ENCODE data around the gene SNX19. TPM values are rescaled to one million over a fixed set of nuclear protein-coding genes. Genes with fewer than 3 reads are reported as not detected.

Gene SNX19
- polyA plus RNA-seq, 1 donor from 2014 or later, result 25.1 TPM

DNA sequence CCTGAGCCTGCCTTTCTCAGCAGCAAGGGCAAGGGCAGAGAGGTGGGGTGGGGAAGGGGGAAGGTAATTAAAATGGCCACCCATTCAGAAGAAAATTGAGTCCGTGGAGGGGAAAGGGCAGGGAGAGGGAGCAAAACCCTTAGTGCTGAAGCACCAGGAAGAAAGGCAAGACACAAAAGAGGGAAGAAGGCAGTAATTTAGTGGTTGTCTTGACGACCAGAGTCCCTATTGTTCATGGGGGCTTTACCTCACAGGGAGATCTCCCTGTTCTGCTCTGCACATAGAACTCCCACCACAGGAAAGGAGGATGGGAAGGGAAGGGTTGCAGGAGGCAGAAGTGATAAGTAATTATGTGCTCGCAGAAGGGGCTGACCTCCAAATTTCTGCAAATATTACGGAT is 23.4 kb downstream of the SNX19 start:
- Mint-ChIP-seq H3K4me3 (no peak overlapping the region), H3K27me3 (no peaks in the 10 kb centered on the region), H3K4me1 (peaks cover 0 to 7% (median 5%) of the 10 kb centered on the region in 3 donors), H3K9me3 (no peaks in the 10 kb centered on the region), H3K36me3 (peaks cover 7% of the 10 kb centered on the region), H3K27ac (no peak overlapping the region)

DNA sequence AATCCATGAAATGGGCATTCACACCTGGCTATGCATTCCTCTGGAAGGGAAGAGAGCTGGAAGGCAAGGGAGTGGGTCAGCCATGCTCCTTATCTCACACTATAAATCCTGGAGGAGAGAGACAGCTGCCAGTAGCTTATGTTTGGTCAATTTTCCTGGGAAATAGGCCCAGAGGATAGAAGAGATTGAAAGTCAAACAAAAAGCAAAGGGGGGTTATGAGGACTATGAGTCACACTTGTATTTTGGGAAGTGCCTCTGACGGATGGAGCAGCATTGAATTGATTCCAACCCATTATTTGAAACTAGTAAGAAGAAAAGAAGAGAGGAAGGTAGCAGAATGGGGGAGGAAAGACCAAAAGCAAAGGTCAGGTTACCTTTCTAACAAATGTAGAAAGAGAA is 25.0 kb downstream of the SNX19 start:
- peaks cover 7% of the 10 kb centered on the region for H3K36me3 Mint-ChIP-seq
- peaks cover 0 to 7% (median 5%) of the 10 kb centered on the region in 3 donors for H3K4me1 Mint-ChIP-seq
- no peaks in the 10 kb centered on the region for H3K9me3 Mint-ChIP-seq
- H3K4me3 Mint-ChIP-seq, result no peak overlapping the region
- no peak overlapping the region for H3K27ac Mint-ChIP-seq
- H3K27me3 Mint-ChIP-seq, result no peaks in the 10 kb centered on the region

DNA sequence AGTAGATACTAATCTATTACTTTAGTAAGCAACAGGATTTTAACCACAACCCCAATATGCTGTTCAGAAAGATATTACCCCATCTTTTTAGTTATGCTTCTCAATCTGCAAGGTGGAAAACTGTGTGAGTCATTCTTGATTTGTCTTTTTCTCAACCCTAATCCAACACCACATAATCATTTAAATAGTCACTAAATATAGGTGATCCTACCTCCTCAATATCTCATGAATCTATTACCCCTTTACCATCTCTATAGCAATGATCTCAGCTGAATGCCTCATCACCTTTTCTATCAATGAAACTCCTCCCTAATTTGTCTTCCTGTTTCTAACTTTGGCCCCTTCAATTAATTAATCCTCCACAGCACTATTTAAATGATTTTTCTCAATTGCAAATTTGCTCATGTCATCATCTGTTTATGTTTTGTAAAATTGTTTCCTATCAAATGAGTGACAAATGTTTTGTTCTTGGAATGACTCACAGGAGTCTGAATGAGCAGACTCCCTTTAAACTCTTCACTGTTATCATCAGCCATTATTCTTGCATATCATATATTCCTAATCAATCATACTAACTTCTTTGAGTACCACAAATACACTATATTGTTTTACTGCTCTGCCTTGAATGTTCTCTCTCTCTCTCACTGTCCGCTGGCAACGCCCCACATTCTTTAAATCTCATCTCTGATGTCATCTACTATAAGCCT is 26.1 kb downstream of the SNX19 start:
- peaks cover 5% of the 10 kb centered on the region for H3K36me3 Mint-ChIP-seq
- H3K27ac Mint-ChIP-seq, result no peak overlapping the region

DNA sequence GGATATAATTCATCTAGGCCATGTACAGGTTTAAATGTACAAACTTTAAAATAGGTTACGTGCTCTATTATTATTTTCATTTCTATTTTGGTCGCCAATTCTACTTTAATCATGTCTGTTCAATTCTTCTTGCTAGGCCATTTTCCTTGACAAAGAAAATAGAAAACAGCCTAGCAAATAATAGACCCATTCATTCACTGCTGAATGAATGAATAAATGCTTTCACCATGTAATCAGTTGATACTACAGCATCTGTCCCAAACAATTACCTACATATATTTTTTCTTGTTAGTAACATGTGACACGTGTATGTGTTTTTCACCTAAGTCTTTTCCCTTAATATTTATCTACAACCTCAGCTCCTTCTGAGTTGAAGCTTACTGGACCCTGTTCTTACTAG is 27.5 kb downstream of the SNX19 start:
- H3K36me3 Mint-ChIP-seq, result peaks cover 4% of the 10 kb centered on the region
- no peaks in the 10 kb centered on the region for H3K27me3 Mint-ChIP-seq
- H3K4me1 Mint-ChIP-seq, result no peaks in the 10 kb centered on the region
- no peak overlapping the region for H3K27ac Mint-ChIP-seq
- no peak overlapping the region for H3K4me3 Mint-ChIP-seq
- H3K9me3 Mint-ChIP-seq, result no peaks in the 10 kb centered on the region

More for the DNA sequence above, 26.1 kb downstream of the SNX19 start:
- Mint-ChIP-seq H3K9me3 (no peaks in the 10 kb centered on the region), H3K4me1 (peaks cover 0 to 7% (median 5%) of the 10 kb centered on the region in 3 donors), H3K4me3 (no peak overlapping the region), H3K27me3 (no peaks in the 10 kb centered on the region)

DNA sequence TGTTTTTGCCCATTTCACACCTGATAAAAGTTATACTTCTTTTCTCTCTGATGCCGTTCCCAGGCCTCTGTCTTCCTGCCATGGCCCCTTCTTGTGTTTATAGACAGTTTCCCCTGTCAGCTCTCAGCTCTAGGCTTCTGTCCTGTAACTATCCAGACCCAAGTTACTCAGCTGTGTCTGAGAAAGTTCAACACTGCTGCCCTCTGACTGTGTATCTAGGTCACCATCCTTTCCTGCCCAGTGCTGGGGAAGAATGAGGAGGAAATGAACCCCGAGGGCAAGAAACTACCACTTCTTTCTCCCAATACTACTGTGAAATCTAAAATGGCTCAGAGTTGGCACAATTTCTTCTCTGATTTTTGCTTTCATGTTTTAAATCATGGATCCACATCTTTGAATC is 29.6 kb downstream of the SNX19 start:
- Mint-ChIP-seq H3K4me1 (no peaks in the 10 kb centered on the region), H3K27me3 (no peaks in the 10 kb centered on the region), H3K36me3 (no peaks in the 10 kb centered on the region), H3K4me3 (no peak overlapping the region), H3K9me3 (no peaks in the 10 kb centered on the region), H3K27ac (no peak overlapping the region)

DNA sequence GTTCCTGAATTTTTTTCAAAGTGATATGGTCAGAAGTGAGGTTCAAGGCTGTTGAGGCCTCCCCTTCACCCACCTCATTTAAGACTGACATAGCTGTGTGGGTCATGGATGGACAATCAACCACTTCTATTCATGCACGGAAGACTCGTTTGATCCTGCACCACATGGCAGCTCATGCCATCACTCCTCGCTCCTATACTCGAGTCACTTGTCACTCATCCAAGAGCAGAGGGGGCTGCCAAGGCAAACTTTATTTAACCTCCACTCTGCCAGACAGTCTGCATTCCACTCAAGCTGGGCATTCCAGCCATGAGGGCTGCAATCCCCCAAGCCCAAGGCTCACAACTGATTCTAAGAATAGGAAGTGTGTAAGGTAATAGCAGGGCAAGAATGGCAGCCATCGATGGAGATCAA is 34.1 kb downstream of the SNX19 start:
- H3K4me1 Mint-ChIP-seq, result no peaks in the 10 kb centered on the region
- H3K4me3 Mint-ChIP-seq, result no peak overlapping the region
- no peaks in the 10 kb centered on the region for H3K27me3 Mint-ChIP-seq
- H3K27ac Mint-ChIP-seq, result no peak overlapping the region
- no peaks in the 10 kb centered on the region for H3K9me3 Mint-ChIP-seq
- peaks cover 5% of the 10 kb centered on the region for H3K36me3 Mint-ChIP-seq

DNA sequence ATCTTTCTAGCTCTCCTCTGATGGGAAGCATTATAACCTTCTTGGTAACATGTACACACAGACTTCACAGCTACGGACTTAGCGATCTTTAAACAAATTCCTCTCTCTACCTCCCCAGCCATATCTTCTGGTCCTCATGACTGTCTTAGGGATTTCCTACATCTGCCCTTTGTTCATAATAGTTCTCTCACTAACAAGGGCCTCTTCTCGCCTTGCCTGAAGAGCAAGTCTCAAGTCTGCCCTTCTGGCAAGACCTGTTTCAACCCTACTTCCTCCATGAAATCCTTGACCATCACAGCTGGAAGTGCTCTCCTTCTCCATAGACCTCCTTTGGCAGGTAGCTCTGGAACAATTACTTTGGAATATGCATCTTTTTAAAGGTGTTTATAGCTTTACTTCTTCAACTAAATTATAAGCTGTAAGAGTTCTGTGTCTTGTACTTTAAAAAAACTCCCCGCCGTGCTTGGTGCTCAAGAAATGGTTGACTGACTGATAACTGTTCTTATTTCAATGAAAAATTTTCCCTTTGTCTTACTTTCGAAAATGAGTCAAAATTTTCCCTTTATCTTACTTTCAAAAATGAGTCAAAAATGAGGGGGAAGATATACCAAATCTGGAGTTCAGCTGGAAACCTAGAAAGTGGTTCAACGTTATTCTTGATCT is 34.7 kb downstream of the SNX19 start:
- Mint-ChIP-seq H3K9me3 (no peaks in the 10 kb centered on the region), H3K4me1 (no peaks in the 10 kb centered on the region), H3K4me3 (no peak overlapping the region), H3K36me3 (peaks cover 5% of the 10 kb centered on the region), H3K27me3 (no peaks in the 10 kb centered on the region), H3K27ac (no peak overlapping the region)

DNA sequence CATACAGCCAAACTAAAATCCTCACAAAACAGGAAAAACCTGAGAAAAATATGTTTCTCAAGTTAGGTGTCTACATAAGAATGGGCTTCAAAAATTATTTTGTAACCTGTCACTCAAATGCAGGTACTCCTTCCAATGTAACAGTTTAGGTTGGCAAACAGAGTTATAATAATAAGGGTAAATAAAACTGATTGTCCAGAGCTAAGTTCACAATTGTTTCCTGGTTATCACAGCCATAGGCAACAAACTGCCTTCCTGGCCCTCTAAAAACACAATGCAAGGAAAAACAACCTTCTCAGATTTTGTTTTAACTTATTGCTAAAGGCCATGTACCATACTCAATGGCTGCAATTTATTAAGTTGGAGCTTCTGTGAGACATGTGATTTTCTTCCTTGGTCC is 36.4 kb downstream of the SNX19 start:
- H3K4me1 Mint-ChIP-seq, result no peaks in the 10 kb centered on the region
- H3K4me3 Mint-ChIP-seq, result no peak overlapping the region
- no peaks in the 10 kb centered on the region for H3K9me3 Mint-ChIP-seq
- H3K27ac Mint-ChIP-seq, result no peak overlapping the region
- H3K27me3 Mint-ChIP-seq, result no peaks in the 10 kb centered on the region
- peaks cover 8% of the 10 kb centered on the region for H3K36me3 Mint-ChIP-seq

DNA sequence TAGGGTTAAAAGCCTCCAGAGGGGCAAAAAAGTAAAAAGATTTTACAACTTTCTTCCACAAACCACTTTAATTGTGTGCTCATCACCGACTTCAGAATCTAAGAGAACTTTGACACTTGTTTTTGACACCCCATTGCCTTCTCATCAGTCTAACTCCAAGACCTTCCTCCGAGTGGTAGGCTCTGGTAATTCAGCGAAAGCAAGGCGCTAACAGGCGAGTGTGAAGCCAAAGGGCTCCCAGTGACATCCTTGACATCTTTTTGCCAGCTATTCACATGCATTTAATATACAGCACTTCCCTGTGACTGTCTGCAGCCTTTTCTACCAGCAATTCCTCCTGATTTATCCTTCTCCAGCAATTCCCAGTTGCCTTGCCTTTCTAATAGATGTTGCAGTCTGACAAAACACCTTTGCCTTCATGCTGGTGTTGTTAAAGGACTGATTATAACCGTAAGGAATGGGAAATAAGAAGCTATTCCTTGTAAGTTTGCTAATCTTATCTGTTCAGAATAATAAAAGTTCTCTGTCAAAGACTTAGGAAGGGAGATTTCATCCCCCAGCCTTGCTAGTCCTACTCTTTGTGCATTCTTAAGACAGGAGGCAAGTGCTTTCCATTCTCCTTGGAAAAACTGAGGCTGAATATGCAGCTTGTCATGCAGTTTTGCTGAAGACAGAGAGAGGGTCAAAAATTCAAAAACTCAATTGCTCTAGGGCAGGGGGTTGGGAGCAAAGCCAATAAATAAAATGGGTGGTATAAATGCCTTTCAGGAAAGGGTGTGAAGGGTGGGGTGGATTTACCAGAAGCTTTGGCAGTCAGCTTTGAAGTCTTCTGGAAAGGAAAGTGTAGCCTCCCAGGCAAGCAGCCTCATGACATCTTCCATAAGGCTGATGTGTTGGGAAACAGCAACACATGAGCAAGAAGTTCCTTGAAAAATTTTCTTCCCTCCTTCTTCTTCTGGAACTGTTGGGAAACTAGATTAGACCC is 39.1 kb downstream of the SNX19 start:
- H3K4me3 Mint-ChIP-seq, result no peak overlapping the region
- H3K27ac Mint-ChIP-seq, result no peak overlapping the region
- no peaks in the 10 kb centered on the region for H3K4me1 Mint-ChIP-seq
- H3K27me3 Mint-ChIP-seq, result no peaks in the 10 kb centered on the region
- no peaks in the 10 kb centered on the region for H3K9me3 Mint-ChIP-seq
- H3K36me3 Mint-ChIP-seq, result peaks cover 9% of the 10 kb centered on the region

DNA sequence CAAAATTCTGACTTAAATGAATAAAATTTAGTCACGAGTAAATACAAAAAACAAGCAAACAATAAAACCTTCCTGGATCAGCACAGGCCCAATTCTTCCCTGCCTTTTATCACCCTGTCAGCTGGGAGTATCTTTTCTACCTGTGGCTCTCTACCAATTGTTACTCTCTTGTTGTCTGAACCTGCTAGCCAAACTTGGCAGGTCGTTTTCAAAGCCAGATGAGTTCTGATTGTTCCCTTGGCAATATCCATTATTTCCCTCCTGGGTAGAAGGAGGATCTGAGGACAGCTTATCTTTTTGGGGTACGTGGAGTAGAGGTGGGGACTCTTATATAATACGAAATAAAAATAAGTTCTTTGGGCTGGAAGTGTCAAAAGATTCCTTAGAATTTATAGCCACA is 40.2 kb downstream of the SNX19 start:
- H3K4me3 Mint-ChIP-seq, result no peak overlapping the region
- no peaks in the 10 kb centered on the region for H3K27me3 Mint-ChIP-seq
- H3K4me1 Mint-ChIP-seq, result no peaks in the 10 kb centered on the region
- peaks cover 10% of the 10 kb centered on the region for H3K36me3 Mint-ChIP-seq
- no peaks in the 10 kb centered on the region for H3K9me3 Mint-ChIP-seq
- H3K27ac Mint-ChIP-seq, result no peak overlapping the region

DNA sequence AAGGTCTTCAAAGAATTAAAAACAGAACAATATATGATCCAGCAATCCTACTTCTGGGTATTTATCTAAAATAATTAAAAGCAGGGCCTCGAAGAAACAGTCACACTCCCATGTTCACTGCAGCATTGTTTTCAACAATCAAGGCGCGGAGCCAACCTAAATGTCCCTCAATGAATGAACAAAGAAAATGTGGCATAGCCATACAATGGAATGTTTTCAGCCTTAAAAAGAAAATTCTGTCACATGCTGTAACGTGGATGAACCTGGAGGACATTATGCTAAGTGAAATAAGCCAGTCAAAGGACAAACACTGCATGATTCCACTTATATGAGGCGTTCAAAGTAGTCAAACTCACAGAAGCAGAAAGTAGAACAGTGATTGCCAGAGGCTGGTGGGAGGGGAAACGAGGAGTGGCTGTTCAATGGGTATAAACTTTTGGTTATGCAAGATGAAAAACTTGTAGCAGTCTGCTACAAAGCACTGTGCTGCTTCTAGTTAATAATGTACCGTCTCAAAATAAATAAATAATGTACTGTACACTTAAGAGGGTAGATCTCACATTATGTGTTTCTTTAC is 41.2 kb downstream of the SNX19 start:
- no peaks in the 10 kb centered on the region for H3K4me1 Mint-ChIP-seq
- no peaks in the 10 kb centered on the region for H3K9me3 Mint-ChIP-seq
- H3K27me3 Mint-ChIP-seq, result no peaks in the 10 kb centered on the region
- peaks cover 10% of the 10 kb centered on the region for H3K36me3 Mint-ChIP-seq
- H3K4me3 Mint-ChIP-seq, result no peak overlapping the region
- no peak overlapping the region for H3K27ac Mint-ChIP-seq

DNA sequence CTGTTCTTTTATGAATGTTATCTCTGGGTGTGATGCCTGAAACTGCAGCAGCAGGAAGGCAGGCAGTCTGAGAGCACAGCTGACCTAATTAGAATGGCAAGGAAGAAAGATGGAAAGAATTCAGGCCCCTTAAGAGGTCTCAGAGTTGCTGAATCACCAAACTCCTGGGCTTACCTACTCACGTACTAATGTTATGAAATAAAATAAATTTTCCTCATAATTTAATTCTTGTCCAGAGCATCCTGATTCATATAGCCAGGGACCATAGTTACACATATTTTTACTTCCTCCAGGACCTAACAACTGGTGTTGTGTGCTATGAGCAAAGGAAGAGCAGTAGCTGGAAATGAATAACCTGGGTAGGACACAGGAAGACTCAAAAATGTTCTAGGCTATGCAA is 41.9 kb downstream of the SNX19 start:
- H3K27me3 Mint-ChIP-seq, result no peaks in the 10 kb centered on the region
- H3K36me3 Mint-ChIP-seq, result peaks cover 10% of the 10 kb centered on the region
- no peak overlapping the region for H3K4me3 Mint-ChIP-seq
- no peaks in the 10 kb centered on the region for H3K9me3 Mint-ChIP-seq
- H3K27ac Mint-ChIP-seq, result no peak overlapping the region
- no peaks in the 10 kb centered on the region for H3K4me1 Mint-ChIP-seq

DNA sequence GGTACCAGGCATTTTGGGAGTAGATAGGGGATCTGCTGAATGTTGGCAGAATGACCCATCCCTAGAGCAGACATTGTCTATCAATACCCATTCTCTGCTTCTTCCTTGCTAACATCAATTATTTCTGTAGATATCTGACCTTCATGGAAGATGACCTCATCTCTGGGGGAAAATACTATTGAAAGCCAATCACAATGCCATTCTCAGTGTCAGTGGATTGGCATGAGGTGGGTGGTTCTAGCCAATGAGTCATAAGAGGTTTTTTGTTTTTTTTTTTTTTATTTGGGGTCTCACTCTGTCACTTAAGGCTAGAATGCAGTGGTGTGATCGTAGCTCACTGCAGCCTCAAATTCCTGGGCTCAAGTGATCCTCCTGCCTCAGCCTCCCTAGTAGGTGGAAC is 42.5 kb downstream of the SNX19 start:
- Mint-ChIP-seq H3K4me1 (no peaks in the 10 kb centered on the region), H3K27ac (no peak overlapping the region), H3K36me3 (peaks cover 8% of the 10 kb centered on the region), H3K9me3 (no peaks in the 10 kb centered on the region), H3K4me3 (no peak overlapping the region), H3K27me3 (no peaks in the 10 kb centered on the region)

DNA sequence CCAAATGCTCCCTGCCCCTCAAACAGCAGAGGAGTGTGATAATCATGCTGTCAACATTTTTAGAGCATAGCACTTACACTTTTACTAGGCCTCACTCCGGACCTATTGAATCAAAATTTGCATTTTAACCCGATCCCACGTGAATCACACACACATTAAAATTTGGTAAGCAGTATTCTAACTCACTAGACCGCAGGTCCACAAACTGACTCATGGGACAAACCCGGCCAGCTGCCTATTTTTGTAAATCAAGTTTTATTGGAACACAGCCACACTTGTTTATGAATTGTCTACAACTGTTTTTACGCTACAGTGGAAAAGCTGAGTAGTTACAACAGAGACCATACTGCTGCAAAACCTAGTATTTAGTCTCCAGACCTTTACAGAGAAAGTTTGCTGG is 43.3 kb downstream of the SNX19 start:
- peaks cover 8% of the 10 kb centered on the region for H3K36me3 Mint-ChIP-seq
- no peak overlapping the region for H3K4me3 Mint-ChIP-seq
- H3K27me3 Mint-ChIP-seq, result no peaks in the 10 kb centered on the region
- no peaks in the 10 kb centered on the region for H3K9me3 Mint-ChIP-seq
- no peak overlapping the region for H3K27ac Mint-ChIP-seq
- H3K4me1 Mint-ChIP-seq, result no peaks in the 10 kb centered on the region

DNA sequence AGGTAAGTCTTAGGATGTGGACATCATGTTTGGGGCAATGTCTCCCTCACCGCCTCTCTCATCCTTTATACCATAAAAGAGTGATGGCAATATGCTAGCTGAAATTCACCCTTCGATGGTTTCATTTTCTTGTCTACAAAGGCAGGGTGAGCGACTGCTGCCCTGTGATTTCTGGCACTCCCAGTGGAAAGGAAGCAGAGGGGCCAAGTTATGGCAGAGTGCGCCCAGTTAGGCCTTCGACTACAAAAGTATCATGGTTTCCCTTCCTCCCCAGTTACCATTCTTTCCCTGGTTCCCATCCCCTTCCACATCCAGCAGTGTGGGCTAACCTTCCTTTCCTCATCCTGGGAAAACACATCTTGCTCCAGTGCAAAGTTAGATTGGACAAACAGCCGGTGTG is 43.8 kb downstream of the SNX19 start:
- Mint-ChIP-seq H3K9me3 (no peaks in the 10 kb centered on the region), H3K36me3 (peaks cover 7% of the 10 kb centered on the region), H3K4me1 (no peaks in the 10 kb centered on the region), H3K27me3 (no peaks in the 10 kb centered on the region), H3K4me3 (no peak overlapping the region), H3K27ac (no peak overlapping the region)
